H9 (cell line): ENCODE results near the gene CACNA2D3. TPM values are rescaled to one million over a fixed set of nuclear protein-coding genes. Genes with fewer than 3 reads are reported as not detected.

ENCODE experiments used
- DNase-seq: peaks from one replicate; pipeline ENCODE4 v3.0.0-alpha.2; 2017
- H2AFZ ChIP-seq: one replicate; pipeline ENCODE4 v1.6.1; 2013; ENCODE audit warnings: mild to moderate bottlenecking, low read length, control low read depth, moderate library complexity
- H2AK5ac ChIP-seq: 2 replicates; pipeline ENCODE4 v1.6.1; 2013; ENCODE audit warnings: low read length, control low read depth, mixed read lengths; ENCODE audit not compliant: insufficient read length
- H2BK120ac ChIP-seq: one replicate; pipeline ENCODE4 v1.6.1; 2013; ENCODE audit warnings: low read depth, mild to moderate bottlenecking, low read length, control low read depth, inconsistent platforms; ENCODE audit not compliant: poor library complexity, severe bottlenecking
- H2BK12ac ChIP-seq: 2 replicates; pipeline ENCODE4 v1.6.1; 2013; ENCODE audit warnings: low read length, control low read depth, mixed read lengths, low read depth; ENCODE audit not compliant: insufficient read length
- H2BK15ac ChIP-seq: 2 replicates; pipeline ENCODE4 v1.6.1; 2013; ENCODE audit warnings: low read depth, low read length, control low read depth
- H2BK20ac ChIP-seq: one replicate; pipeline ENCODE4 v1.6.1; 2013; ENCODE audit warnings: low read depth, mild to moderate bottlenecking, low read length, control low read depth, inconsistent platforms; ENCODE audit not compliant: poor library complexity, severe bottlenecking
- H2BK5ac ChIP-seq: 2 replicates; pipeline ENCODE4 v1.6.1; 2013; ENCODE audit warnings: low read length, control low read depth, mixed read lengths; ENCODE audit not compliant: insufficient read length
- H3K14ac ChIP-seq: 2 replicates; pipeline ENCODE4 v1.6.1; 2013; ENCODE audit warnings: low read length, control low read depth; ENCODE audit not compliant: insufficient read depth
- H3K18ac ChIP-seq: 2 replicates; pipeline ENCODE4 v1.6.1; 2013; ENCODE audit warnings: low read depth, mild to moderate bottlenecking, mixed read lengths, low read length, control low read depth; ENCODE audit not compliant: insufficient read length
- H3K23ac ChIP-seq: 2 replicates; pipeline ENCODE4 v1.6.1; 2013; ENCODE audit warnings: low read length, control low read depth, mixed read lengths, low read depth; ENCODE audit not compliant: insufficient read length
- H3K23me2 ChIP-seq: 2 replicates; pipeline ENCODE4 v1.6.1; 2013; ENCODE audit warnings: low read depth, mild to moderate bottlenecking, mixed read lengths, low read length, control low read depth; ENCODE audit not compliant: insufficient read length, poor library complexity, severe bottlenecking
- H3K27ac ChIP-seq: 2 replicates; pipeline ENCODE4 v1.5.1; 2013; ENCODE audit warnings: low read length, control low read depth, mixed read lengths, low read depth; ENCODE audit not compliant: insufficient read length
- H3K27me3 ChIP-seq: 2 replicates; pipeline ENCODE4 v1.6.1; 2013; ENCODE audit warnings: low read length, control low read depth, inconsistent platforms; ENCODE audit not compliant: insufficient read depth
- H3K4ac ChIP-seq: 2 replicates; pipeline ENCODE4 v1.6.1; 2013; ENCODE audit warnings: low read depth, mild to moderate bottlenecking, control low read depth, inconsistent platforms, low read length, moderate library complexity
- H3K4me1 ChIP-seq: 2 replicates; pipeline ENCODE4 v1.6.1; 2013; ENCODE audit warnings: low read length, control low read depth, inconsistent platforms; ENCODE audit not compliant: insufficient read depth
- H3K4me2 ChIP-seq: 2 replicates; pipeline ENCODE4 v1.6.1; 2013; ENCODE audit warnings: low read length, control low read depth, mixed read lengths; ENCODE audit not compliant: insufficient read length, insufficient read depth
- H3K56ac ChIP-seq: 2 replicates; pipeline ENCODE4 v1.6.1; 2013; ENCODE audit warnings: low read depth, mild to moderate bottlenecking, mixed read lengths, low read length, control low read depth; ENCODE audit not compliant: insufficient read length
- H3K79me1 ChIP-seq: 2 replicates; pipeline ENCODE4 v1.6.1; 2013; ENCODE audit warnings: low read depth, mild to moderate bottlenecking, moderate library complexity, low read length, control low read depth, inconsistent platforms; ENCODE audit not compliant: insufficient read depth, poor library complexity, severe bottlenecking
- H3K79me2 ChIP-seq: 2 replicates; pipeline ENCODE4 v1.6.1; 2013; ENCODE audit warnings: low read length, control low read depth, inconsistent platforms; ENCODE audit not compliant: insufficient read depth
- H3K9ac ChIP-seq: 2 replicates; pipeline ENCODE4 v1.6.1; 2013; ENCODE audit warnings: low read length, control low read depth, mixed read lengths; ENCODE audit not compliant: insufficient read length; ENCODE audit errors: extremely low read depth
- H3K9me3 ChIP-seq: one replicate; pipeline ENCODE4 v1.6.1; 2013; ENCODE audit warnings: low read depth, low read length, inconsistent platforms; ENCODE audit not compliant: control insufficient read depth
- H3T11ph ChIP-seq: one replicate; pipeline ENCODE4 v1.6.1; 2013; ENCODE audit warnings: mild to moderate bottlenecking, low read length, control low read depth, inconsistent platforms
- H4K20me1 ChIP-seq: one replicate; pipeline ENCODE4 v1.6.1; 2013; ENCODE audit not compliant: control insufficient read depth, insufficient read length, insufficient read depth
- H4K5ac ChIP-seq: 2 replicates; pipeline ENCODE4 v1.6.1; 2013; ENCODE audit warnings: low read depth, mild to moderate bottlenecking, mixed read lengths, low read length, control low read depth; ENCODE audit not compliant: insufficient read length
- H4K8ac ChIP-seq: replicated peaks from 2 replicates; pipeline ENCODE4 v1.6.1; 2013; ENCODE audit warnings: low read length, control low read depth, mixed read lengths, low read depth; ENCODE audit not compliant: insufficient read length
- H4K91ac ChIP-seq: 2 replicates; pipeline ENCODE4 v1.6.1; 2013; ENCODE audit warnings: low read depth, mild to moderate bottlenecking, moderate library complexity, mixed read lengths, low read length, control low read depth; ENCODE audit not compliant: insufficient read length
- H3K27ac Mint-ChIP-seq, 3 experiments: 2 replicates in 2 of 3; 3 replicates in 1 of 3; pipeline ENCODE4 v1.8.0; 2020 to 2021; ENCODE audit warnings: mixed read lengths in 3 of 3, mild to moderate bottlenecking in 1 of 3, moderate library complexity in 1 of 3
- H3K27me3 Mint-ChIP-seq: 2 replicates; pipeline ENCODE4 v1.8.0; 2021; ENCODE audit warnings: low read depth, mild to moderate bottlenecking, moderate library complexity, mixed read lengths
- H3K36me3 Mint-ChIP-seq, 3 experiments: 2 replicates in 2 of 3; 3 replicates in 1 of 3; pipeline ENCODE4 v1.8.0; 2020 to 2021; ENCODE audit warnings: low read depth in 3 of 3, mixed read lengths in 3 of 3; ENCODE audit not compliant: insufficient read depth in 1 of 3
- H3K4me1 Mint-ChIP-seq, 2 experiments: 2 replicates each; pipeline ENCODE4 v1.8.0; 2020; ENCODE audit warnings: mixed read lengths in 2 of 2
- H3K4me3 Mint-ChIP-seq, 2 experiments: 2 replicates in 1 of 2; 3 replicates in 1 of 2; pipeline ENCODE4 v1.8.0; 2020 to 2021; ENCODE audit warnings: mild to moderate bottlenecking in 2 of 2, mixed read lengths in 2 of 2, moderate library complexity in 1 of 2
- H3K9me3 Mint-ChIP-seq, 2 experiments: 2 replicates in 1 of 2; 3 replicates in 1 of 2; pipeline ENCODE4 v1.8.0; 2020; ENCODE audit warnings: mild to moderate bottlenecking in 2 of 2, mixed read lengths in 2 of 2, moderate library complexity in 1 of 2
- WGBS: extraction: QIAGEN DNeasy Blood & Tissue Kit; methylation state at CpG from one replicate; pipeline ENCODE4 v1.1.7; 2013; ENCODE audit warnings: missing lambda C conversion rate, low lambda C conversion rate, mixed read lengths; ENCODE audit not compliant: insufficient read length; ENCODE audit errors: extremely low coverage; 5-methylcytosine and 5-hydroxymethylcytosine counted together
- total RNA-seq: library from RNA; stranded (reverse); gene quantifications from 2 replicates; pipeline ENCODE4 v1.2.1, GENCODE V29; 2021
- TF ChIP-seq, protein P1 (sequence below): fragments of 200-600 bp; sonication (generic); conservative IDR thresholded peaks from 3 replicates; pipeline ENCODE4 v1.8.0; 2021; ENCODE audit warnings: antibody characterized with exemption, mild to moderate bottlenecking

The CACNA2D3 gene
- total RNA-seq, 1 experiment from 2014 or later, result 3.2 TPM

DNA sequence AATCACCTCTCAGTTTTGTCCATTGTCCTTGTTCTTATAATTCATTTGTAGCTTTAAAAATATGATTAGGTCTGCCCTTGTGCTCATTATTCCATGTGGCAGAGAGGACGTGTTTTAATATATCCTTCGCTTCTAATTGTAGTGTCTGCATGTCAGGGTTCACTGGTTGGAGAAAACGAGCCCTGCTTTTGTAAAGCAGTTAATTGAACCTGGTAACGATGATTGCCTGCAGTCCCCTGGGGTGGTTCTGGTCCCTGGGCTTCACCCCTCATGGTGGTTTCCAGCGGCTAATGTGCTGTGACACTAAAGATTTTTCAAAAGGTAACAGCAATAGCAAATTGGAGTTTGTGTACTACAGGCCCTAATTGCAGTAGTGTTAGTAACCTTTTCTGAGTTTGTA, 299.6 kb downstream of the CACNA2D3 start:
- H3K36me3 Mint-ChIP-seq, result no peaks in the 10 kb centered on the region
- Histone ChIP-seq H2BK15ac (no peak overlapping the region), H2BK5ac (no peak overlapping the region), H3K27ac (no peak overlapping the region), H2AK5ac (no peak overlapping the region), H3K23ac (no peak overlapping the region), H4K91ac (no peak overlapping the region), H3K4me2 (no peak overlapping the region), H3T11ph (no peak overlapping the region), H3K4me1 (no peaks in the 10 kb centered on the region), H3K9ac (no peak overlapping the region), H4K8ac (no peak overlapping the region), H2BK120ac (no peak overlapping the region), H3K79me2 (no peaks in the 10 kb centered on the region), H3K27me3 (no peaks in the 10 kb centered on the region), H3K18ac (no peak overlapping the region), H3K23me2 (no peaks in the 10 kb centered on the region), H2AFZ (no peak overlapping the region), H4K5ac (no peak overlapping the region), H3K9me3 (no peaks in the 10 kb centered on the region), H4K20me1 (no peaks in the 10 kb centered on the region), H2BK20ac (no peak overlapping the region), H3K4ac (no peak overlapping the region), H3K56ac (no peak overlapping the region), H3K14ac (no peak overlapping the region), H3K79me1 (no peaks in the 10 kb centered on the region), H2BK12ac (no peak overlapping the region)
- DNase-seq, result no peak
- no peak overlapping the region for H3K27ac Mint-ChIP-seq
- TF ChIP-seq, protein P1, sequence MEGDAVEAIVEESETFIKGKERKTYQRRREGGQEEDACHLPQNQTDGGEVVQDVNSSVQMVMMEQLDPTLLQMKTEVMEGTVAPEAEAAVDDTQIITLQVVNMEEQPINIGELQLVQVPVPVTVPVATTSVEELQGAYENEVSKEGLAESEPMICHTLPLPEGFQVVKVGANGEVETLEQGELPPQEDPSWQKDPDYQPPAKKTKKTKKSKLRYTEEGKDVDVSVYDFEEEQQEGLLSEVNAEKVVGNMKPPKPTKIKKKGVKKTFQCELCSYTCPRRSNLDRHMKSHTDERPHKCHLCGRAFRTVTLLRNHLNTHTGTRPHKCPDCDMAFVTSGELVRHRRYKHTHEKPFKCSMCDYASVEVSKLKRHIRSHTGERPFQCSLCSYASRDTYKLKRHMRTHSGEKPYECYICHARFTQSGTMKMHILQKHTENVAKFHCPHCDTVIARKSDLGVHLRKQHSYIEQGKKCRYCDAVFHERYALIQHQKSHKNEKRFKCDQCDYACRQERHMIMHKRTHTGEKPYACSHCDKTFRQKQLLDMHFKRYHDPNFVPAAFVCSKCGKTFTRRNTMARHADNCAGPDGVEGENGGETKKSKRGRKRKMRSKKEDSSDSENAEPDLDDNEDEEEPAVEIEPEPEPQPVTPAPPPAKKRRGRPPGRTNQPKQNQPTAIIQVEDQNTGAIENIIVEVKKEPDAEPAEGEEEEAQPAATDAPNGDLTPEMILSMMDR, result no peak
- H3K27me3 Mint-ChIP-seq, result no peaks in the 10 kb centered on the region; the same call in 1 of the 2 replicates
- WGBS, result no CpG with 5 or more reads among the region's 5 CpGs
- no peak overlapping the region for H3K4me3 Mint-ChIP-seq
- H3K9me3 Mint-ChIP-seq, result no peaks in the 10 kb centered on the region; a peak in 1 of 5 replicates
- H3K4me1 Mint-ChIP-seq, result peaks cover 10 to 11% of the 10 kb centered on the region in 2 experiments
